GM19455 (cell line): Measurements from ENCODE around the gene TESK2.
A peak's percentile ranks its signal among the peaks of the same experiment; 100 is the strongest.
"Not testable (repeated sequence)": the region's sequence is repeated elsewhere in the genome, so short reads cannot be mapped to it uniquely, and the experiment has no call there.

Experiments used
- ATAC-seq: cut with Tn5 transposase; IDR thresholded peaks from one replicate; pipeline ENCODE4 v1.9.1; 2021; ENCODE audit not compliant: unreplicated experiment

TESK2 gene

GRCh38 chr1:45380125-45380524 lies 110.8 kb downstream of the TESK2 start:
- no peak for ATAC-seq

- no peak for ATAC-seq
Observed at GRCh38 chr1:45379524-45379923, 111.4 kb downstream of the TESK2 start.

- ATAC-seq = no peak
Observed at GRCh38 chr1:45378184-45378583, 112.8 kb downstream of the TESK2 start.

GRCh38 chr1:45375104-45376090 lies 115.6 kb downstream of the TESK2 start:
- ATAC-seq = no peak

- ATAC-seq = no peak
Observed at GRCh38 chr1:45373573-45373972, 117.4 kb downstream of the TESK2 start.

- peak; percentile 74 for ATAC-seq
Observed at GRCh38 chr1:45370575-45370974, 120.4 kb downstream of the TESK2 start.

GRCh38 chr1:45365051-45365450 lies 125.9 kb downstream of the TESK2 start:
- ATAC-seq = peak; percentile 80

- no peak for ATAC-seq
Observed at GRCh38 chr1:45364294-45364693, 126.7 kb downstream of the TESK2 start.

GRCh38 chr1:45360981-45361380 lies 130.0 kb downstream of the TESK2 start:
- not testable (repeated sequence) for ATAC-seq

- no peak for ATAC-seq
Observed at GRCh38 chr1:45359882-45360513, 131.0 kb downstream of the TESK2 start.

- ATAC-seq = no peak
Observed at GRCh38 chr1:45356186-45356585, 134.8 kb downstream of the TESK2 start.

- no peak for ATAC-seq
Observed at GRCh38 chr1:45355683-45356082, 135.3 kb downstream of the TESK2 start.

- no peak for ATAC-seq
Observed at GRCh38 chr1:45354838-45355237, 136.1 kb downstream of the TESK2 start.

GRCh38 chr1:45353685-45354084 lies 137.3 kb downstream of the TESK2 start:
- no peak for ATAC-seq

- no peak for ATAC-seq
Observed at GRCh38 chr1:45351508-45351907, 139.5 kb downstream of the TESK2 start.

GRCh38 chr1:45348966-45349677 lies 141.8 kb downstream of the TESK2 start:
- ATAC-seq = no peak

GRCh38 chr1:45348609-45348965 lies 142.4 kb downstream of the TESK2 start:
- ATAC-seq = no peak

- ATAC-seq = no peak
Observed at GRCh38 chr1:45348020-45348419, 142.9 kb downstream of the TESK2 start.

- ATAC-seq = no peak
Observed at GRCh38 chr1:45346473-45346872, 144.5 kb downstream of the TESK2 start.

- ATAC-seq = no peak
Observed at GRCh38 chr1:45345014-45345413, 145.9 kb downstream of the TESK2 start.

- ATAC-seq = no peak
Observed at GRCh38 chr1:45344499-45344898, 146.5 kb downstream of the TESK2 start.
